ENCODE data around the gene DNAJA3.

Gene DNAJA3

GRCh38 chr16:4407543-4408322, 17.9 kb upstream of the DNAJA3 start:
- peaks cover 100% of the 10 kb centered on the region for H3K36me3 ChIP-seq
- peaks cover 0 to 1% of the 10 kb centered on the region in 2 experiments for H3K4me1 ChIP-seq (ENCODE audit: control insufficient read depth in 1 of 2, insufficient read depth in 1 of 2, low read depth in 1 of 2, low read length in 1 of 2)
- H3K4me3 ChIP-seq (ENCODE audit: low read depth in 1 of 2, low read length in 1 of 2), result no peak overlapping the region
- no peaks in the 10 kb centered on the region for H3K9me3 ChIP-seq
- no peak overlapping the region for H3K27ac ChIP-seq
- TF ChIP-seq CTCF (IDR thresholded peaks at IDR 0.05), result no peak
- no peaks in the 10 kb centered on the region for H3K27me3 ChIP-seq

GRCh38 chr16:4408323-4408690, 17.4 kb upstream of the DNAJA3 start:
- Histone ChIP-seq H3K4me1 (ENCODE audit: control insufficient read depth in 1 of 2, insufficient read depth in 1 of 2, low read depth in 1 of 2, low read length in 1 of 2) (peaks cover 0 to 1% of the 10 kb centered on the region in 2 experiments), H3K27ac (no peak overlapping the region), H3K27me3 (no peaks in the 10 kb centered on the region), H3K9me3 (no peaks in the 10 kb centered on the region), H3K36me3 (peaks cover 100% of the 10 kb centered on the region), H3K4me3 (ENCODE audit: low read depth in 1 of 2, low read length in 1 of 2) (no peak overlapping the region)
- no peak for TF ChIP-seq CTCF (IDR thresholded peaks at IDR 0.05)

- H3K4me3 ChIP-seq (ENCODE audit: low read depth in 1 of 2, low read length in 1 of 2), result no peak overlapping the region
- no peak overlapping the region for H3K27ac ChIP-seq
Measured at GRCh38 chr16:4409081-4409932, 16.4 kb upstream of the DNAJA3 start.

GRCh38 chr16:4410335-4411075, 15.2 kb upstream of the DNAJA3 start:
- H3K4me1 ChIP-seq (ENCODE audit: control insufficient read depth in 1 of 2, insufficient read depth in 1 of 2, low read depth in 1 of 2, low read length in 1 of 2), result peaks cover 20 to 22% of the 10 kb centered on the region in 2 experiments
- H3K4me3 ChIP-seq (ENCODE audit: low read depth in 1 of 2, low read length in 1 of 2), result no peak overlapping the region
- no peak for TF ChIP-seq CTCF (IDR thresholded peaks at IDR 0.05)
- no peaks in the 10 kb centered on the region for H3K9me3 ChIP-seq
- peaks cover 85% of the 10 kb centered on the region for H3K36me3 ChIP-seq
- no peaks in the 10 kb centered on the region for H3K27me3 ChIP-seq
- no peak overlapping the region for H3K27ac ChIP-seq

More at GRCh38 chr16:4409081-4409932, 16.4 kb upstream of the DNAJA3 start:
- TF ChIP-seq CTCF (IDR thresholded peaks at IDR 0.05), result no peak
- Histone ChIP-seq H3K36me3 (peaks cover 96% of the 10 kb centered on the region), H3K27me3 (no peaks in the 10 kb centered on the region), H3K4me1 (ENCODE audit: control insufficient read depth in 1 of 2, insufficient read depth in 1 of 2, low read depth in 1 of 2, low read length in 1 of 2) (peaks cover 8 to 11% of the 10 kb centered on the region in 2 experiments), H3K9me3 (no peaks in the 10 kb centered on the region)

- Histone ChIP-seq H3K4me3 (ENCODE audit: low read depth in 1 of 2, low read length in 1 of 2) (no peak overlapping the region), H3K27ac (no peak overlapping the region), H3K36me3 (peaks cover 74% of the 10 kb centered on the region), H3K27me3 (no peaks in the 10 kb centered on the region), H3K4me1 (ENCODE audit: control insufficient read depth in 1 of 2, insufficient read depth in 1 of 2, low read depth in 1 of 2, low read length in 1 of 2) (peaks cover 22 to 24% of the 10 kb centered on the region in 2 experiments), H3K9me3 (no peaks in the 10 kb centered on the region)
- no peak for TF ChIP-seq CTCF (IDR thresholded peaks at IDR 0.05)
Measured at GRCh38 chr16:4411684-4412083, 14.0 kb upstream of the DNAJA3 start.
